HG03025 (cell line): Measurements from ENCODE around the gene SH2D5.
"Not testable (repeated sequence)": the region's sequence is repeated elsewhere in the genome, so short reads cannot be mapped to it uniquely, and the experiment has no call there.

Experiments
- ATAC-seq: cut with Tn5 transposase; IDR thresholded peaks from one replicate; pipeline ENCODE4 v1.9.1; 2021; ENCODE audit warnings: mild to moderate bottlenecking, moderate library complexity; ENCODE audit not compliant: unreplicated experiment, low FRiP score

The SH2D5 gene

GRCh38 chr1:20729155-20729931 is 3.2 kb downstream of the SH2D5 start:
- ATAC-seq, result no peak

DNA sequence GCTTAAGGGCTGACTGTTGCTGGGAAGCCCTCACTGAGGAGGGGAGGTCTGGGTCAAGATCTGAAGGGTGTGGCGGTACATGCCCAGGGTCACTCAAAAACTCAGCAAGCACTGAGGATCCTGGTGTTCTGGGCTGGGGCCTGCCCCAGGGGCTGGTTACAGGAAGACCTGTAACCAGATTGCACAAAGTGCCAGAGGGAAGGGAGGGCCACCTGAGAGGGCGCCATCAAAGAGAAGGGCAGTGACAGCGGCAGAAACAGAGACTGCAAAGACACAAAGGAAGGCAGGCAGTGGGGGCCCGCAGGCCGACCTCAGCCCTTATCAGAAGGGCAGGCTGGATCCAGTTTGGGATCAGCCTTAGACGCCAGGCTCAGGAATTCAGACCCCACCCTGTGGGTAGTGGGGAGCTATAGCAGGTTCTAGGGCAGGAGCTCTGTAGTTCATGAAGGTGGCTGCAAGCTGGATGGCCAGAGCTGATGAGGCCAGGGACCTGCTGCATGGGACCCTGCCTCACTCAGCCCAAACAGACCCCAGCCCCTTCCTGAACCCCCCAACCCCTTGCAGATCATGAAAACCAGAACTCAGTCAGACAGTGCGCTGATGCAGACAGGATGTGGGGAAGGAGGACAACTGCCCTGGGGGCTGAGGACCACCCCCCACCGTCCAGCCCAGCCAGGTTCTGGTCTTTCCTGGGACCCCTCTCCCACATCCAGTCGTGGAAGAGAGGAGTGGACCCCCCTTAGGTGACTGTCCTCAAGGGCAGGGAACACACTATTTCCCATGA is 3.9 kb downstream of the SH2D5 start:
- ATAC-seq, result no peak

DNA sequence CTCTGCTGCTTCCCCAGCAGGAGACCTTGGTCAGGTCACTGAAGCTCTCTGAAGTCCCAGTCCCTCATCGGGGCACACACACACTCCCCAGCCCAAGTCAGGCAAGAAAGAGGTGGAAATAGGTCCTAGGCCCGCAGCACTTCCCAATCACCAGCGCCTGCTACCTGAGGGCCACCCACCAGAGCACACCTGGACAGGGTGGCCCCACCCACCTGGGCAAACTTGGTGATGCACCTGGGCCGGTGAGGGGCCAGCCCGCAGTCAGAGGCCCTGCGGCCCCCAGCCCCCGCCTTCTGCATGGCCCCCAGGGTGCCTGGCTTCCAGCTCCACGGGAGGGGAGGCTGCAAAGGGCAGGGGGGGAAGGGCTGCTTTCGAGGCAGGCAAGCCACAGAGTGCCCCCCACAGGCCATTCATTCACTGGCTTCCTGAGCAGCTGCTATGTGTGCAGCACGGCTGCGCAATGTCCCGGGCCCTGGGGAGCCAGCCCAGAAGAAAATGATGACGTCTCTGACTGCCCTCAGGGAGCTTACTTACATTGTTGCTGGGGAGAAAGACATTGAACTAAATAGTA is 4.7 kb downstream of the SH2D5 start:
- ATAC-seq, result no peak

DNA sequence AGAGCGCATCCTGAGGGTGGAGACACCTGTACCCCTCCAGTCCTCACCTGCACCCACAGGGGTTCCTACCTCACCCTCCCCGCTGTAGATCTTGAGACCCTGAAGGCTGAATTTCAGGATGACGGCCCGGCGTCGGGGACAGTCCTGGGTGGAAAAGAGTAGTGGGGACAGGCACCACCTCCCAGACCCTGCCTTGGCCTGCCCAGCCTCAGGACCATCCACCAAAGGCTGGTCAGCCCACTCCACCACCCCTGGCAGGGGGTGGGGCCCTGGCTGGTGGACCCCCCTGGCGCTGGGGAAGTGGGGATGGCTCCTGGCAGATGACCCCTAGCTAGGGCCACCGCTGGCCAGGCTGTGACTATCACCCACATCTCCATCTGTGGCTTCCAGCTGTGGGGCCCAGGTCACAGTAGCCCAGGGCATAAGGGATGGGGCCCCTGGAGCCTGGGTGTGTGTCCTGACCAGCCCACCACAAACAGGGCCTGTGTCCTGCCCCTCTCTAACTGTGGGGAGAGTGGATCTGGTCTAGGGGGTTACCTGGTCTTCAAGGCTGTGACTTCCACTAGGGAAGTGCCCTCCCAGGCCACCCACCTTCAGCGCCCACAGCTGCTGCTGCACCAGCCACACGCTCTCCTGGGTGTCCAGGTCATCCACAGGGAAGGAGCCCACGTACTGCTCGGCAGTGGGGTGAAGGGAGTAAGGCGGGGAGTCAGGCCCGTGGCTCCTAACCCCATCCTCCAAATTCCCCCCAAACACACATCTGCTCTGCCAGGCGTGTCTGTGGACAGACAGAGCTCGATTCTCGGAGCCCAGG is 5.4 kb downstream of the SH2D5 start:
- ATAC-seq, result no peak

DNA sequence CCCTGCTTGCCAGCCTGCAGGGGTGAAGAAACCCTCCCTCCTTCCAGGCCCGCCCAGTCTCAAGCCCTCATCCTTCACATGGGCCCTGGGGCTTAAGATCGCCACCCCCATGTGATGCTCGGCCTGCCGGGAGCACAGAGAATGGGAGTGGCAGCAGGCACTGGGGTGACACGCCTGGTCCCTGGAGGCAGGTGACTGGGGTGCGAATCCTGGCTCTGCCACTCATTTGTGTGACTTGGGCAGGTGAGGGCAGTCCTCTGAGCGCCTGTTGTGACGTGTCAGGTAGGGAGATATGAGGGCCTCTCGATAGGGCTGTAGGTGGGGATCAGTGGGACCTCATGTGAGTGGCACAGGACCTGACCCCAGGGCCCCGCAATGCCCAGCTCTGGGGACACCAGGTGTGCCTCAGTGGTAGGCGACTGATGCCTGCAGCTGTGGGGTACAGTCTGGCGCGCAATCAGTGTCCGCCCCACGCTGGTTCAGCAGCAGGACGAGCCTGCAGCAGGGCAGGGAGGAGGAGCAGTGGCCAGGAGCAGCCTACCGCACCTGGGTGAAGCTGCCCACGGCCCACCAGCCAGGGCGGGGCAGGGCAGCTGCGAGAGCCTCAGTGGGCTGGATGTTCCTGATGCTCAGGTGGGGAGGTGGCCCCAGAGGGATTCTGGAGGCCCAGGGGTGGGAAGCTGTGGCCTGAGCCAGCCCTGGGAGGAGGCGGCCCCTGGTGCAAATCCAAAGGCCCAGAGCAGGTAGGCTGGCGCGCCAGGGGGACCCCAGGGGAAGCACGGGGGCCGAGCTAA is 6.2 kb downstream of the SH2D5 start:
- ATAC-seq, result no peak

- ATAC-seq, result no peak
Observed at GRCh38 chr1:20725189-20726117, 7.0 kb downstream of the SH2D5 start.

- no peak for ATAC-seq
Observed at GRCh38 chr1:20724364-20725188, 7.9 kb downstream of the SH2D5 start.

- no peak for ATAC-seq
Observed at GRCh38 chr1:20723537-20724363, 8.8 kb downstream of the SH2D5 start.

- no peak for ATAC-seq
Observed at GRCh38 chr1:20723159-20723536, 9.4 kb downstream of the SH2D5 start.

- no peak for ATAC-seq
Observed at GRCh38 chr1:20721117-20722061, 11.1 kb downstream of the SH2D5 start.

DNA sequence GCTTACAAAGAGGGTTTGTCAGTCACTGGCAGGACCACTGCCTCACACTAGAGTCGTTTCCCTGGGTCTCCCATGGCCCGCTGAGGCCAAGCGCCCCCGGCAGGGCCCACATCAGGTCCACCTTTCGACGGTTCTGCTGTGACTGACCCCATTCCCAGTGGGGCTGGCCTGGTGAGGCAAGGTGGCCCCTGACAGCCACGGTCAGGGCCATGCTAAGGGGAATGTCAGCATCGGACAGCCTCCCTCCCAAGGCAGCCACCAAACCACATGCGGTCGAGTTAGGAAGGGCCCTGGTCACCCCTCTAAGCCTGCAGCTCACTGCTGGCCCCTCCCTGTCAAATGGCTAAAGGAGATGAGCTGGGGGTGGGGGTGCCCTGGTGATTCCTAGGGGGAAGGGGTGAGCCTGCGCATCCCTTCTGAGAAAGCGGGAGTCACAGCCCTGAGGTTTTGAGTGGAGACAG is 11.8 kb downstream of the SH2D5 start:
- no peak for ATAC-seq

- no peak for ATAC-seq
Observed at GRCh38 chr1:20719871-20720620, 12.5 kb downstream of the SH2D5 start.

DNA sequence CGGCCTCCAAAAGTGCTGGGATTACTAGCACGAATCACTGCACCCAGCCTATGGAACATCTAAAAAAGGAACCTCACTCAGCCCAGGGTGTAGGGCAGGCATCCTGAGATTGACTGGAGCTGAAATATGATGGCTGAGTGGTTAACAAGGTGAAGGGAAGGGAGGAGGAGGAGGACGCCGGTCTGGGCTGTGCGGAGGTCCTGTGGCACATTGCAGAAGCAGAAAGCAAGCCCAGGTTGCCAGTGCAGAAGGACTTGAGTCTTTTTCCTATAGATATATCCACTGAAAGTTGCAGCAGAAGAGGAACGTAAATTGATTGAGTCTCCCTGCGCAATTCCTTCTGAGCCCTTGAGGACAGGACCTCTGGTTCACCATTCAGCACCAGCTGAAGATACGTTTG is 13.2 kb downstream of the SH2D5 start:
- ATAC-seq, result no peak

GRCh38 chr1:20718343-20718882 is 14.1 kb downstream of the SH2D5 start:
- not testable (repeated sequence) for ATAC-seq
